Heart right ventricle (tissue), 16 donors: ENCODE data around the gene PARP3. TPM values are rescaled to one million over a fixed set of nuclear protein-coding genes. Genes with fewer than 3 reads are reported as not detected.
"Not testable (repeated sequence)": the region's sequence is repeated elsewhere in the genome, so short reads cannot be mapped to it uniquely, and the experiment has no call there.

Experiments
- ATAC-seq, 8 donors: fragments of 200-7000 bp; cut with Tn5 transposase; one replicate each; pipeline ENCODE4 v1.9.1; 2020; ENCODE audit warnings: mild to moderate bottlenecking in 8 of 8, moderate library complexity in 8 of 8, moderate number of reproducible peaks in 1 of 8
- DNase-seq, 2 donors: peaks; one replicate each; pipeline ENCODE4 v3.0.0-alpha.2; 2020
- H3K27ac ChIP-seq, 10 donors: fragments of 200-600 bp; sonication (generic) in 2 of 10; one replicate each; pipeline versions ENCODE4 v1.5.0 to v1.8.0; 2020 to 2022; ENCODE audit warnings: mild to moderate bottlenecking in 3 of 10
- H3K27me3 ChIP-seq, 7 donors: fragments of 200-600 bp; one replicate each; pipeline ENCODE4 v1.8.0; 2021 to 2022; ENCODE audit warnings: mild to moderate bottlenecking in 2 of 7
- H3K36me3 ChIP-seq, 9 donors: fragments of 200-600 bp; sonication (generic) in 1 of 9; one replicate each; pipeline versions ENCODE4 v1.5.0 to v1.8.0; 2020 to 2022; ENCODE audit warnings: mild to moderate bottlenecking in 2 of 9
- H3K4me1 ChIP-seq, 9 donors: fragments of 200-600 bp; sonication (generic) in 1 of 9; one replicate each; pipeline versions ENCODE4 v1.5.0 to v1.8.0; 2020 to 2022; ENCODE audit warnings: mild to moderate bottlenecking in 4 of 9
- H3K4me3 ChIP-seq, 10 donors: fragments of 200-600 bp; sonication (generic) in 2 of 10; one replicate each; pipeline versions ENCODE4 v1.5.0 to v1.8.0; 2020 to 2022; ENCODE audit warnings: mild to moderate bottlenecking in 7 of 10, moderate library complexity in 2 of 10
- H3K9me3 ChIP-seq, 11 donors: fragments of 200-600 bp in 10 of 11; sonication (generic) in 2 of 11; one replicate each; pipeline versions ENCODE4 v1.5.0 to v1.8.0; 2013 to 2022; ENCODE audit warnings: mild to moderate bottlenecking in 2 of 11, control low read depth in 1 of 11, moderate library complexity in 1 of 11
- CTCF ChIP-seq, 9 donors: fragments of 200-600 bp; sonication (generic) in 2 of 9; IDR thresholded peaks; one replicate each; pipeline versions ENCODE4 v1.5.0 to v1.8.0; 2021 to 2022; ENCODE audit warnings: antibody characterized with exemption in 9 of 9, mild to moderate bottlenecking in 5 of 9, moderate library complexity in 1 of 9
- WGBS, 2 donors: extraction: QIAGEN DNeasy Blood & Tissue Kit; methylation state at CpG; one replicate each; pipeline ENCODE4 v1.1.7; 2013; ENCODE audit warnings: inconsistent platforms in 1 of 2; 5-methylcytosine and 5-hydroxymethylcytosine counted together
- intact Hi-C, 10 donors: fragments of 100-400 bp; cut with DNase I; formaldehyde crosslinking; loops; one replicate each; pipeline versions ENCODE4 v1.11.1 to v1.14.2; 2022
- polyA plus RNA-seq, 2 donors: library from polyadenylated mRNA; stranded (reverse); fragments of 200-250 nt; gene quantifications; one replicate each; pipeline ENCODE4 v1.2.3, GENCODE V29; 2013
- total RNA-seq, 10 donors: library from RNA; stranded (reverse); fragmentation: NEBNext Ultra II Directional in 3 of 10; extraction: Animal tissue kit (Norgen Biotek cat#: 25700) in 3 of 10; gene quantifications; one replicate each; pipeline versions ENCODE4 v1.2.1 to v1.2.4, GENCODE V29; 2021 to 2023
- donor health status: Arrhythmogenic right ventricular cardiomyopathy.
- donor health status: ischemic (EF 13 %, LVEDD 7.1; RV severe dilation, severe dysfunction).
- donor health status: healthy with polysubstance abuse.
- donor health status: DM: no; HTN: yes; CAD: no.
- donor health status: DM: no; HTN: no; CAD: no.
- donor health status: ischemic (EF 25% LVEDD 6.9; RV normal size, moderate dysfunction).
- donor health status: ischemic (EF 25% LVEDD 5.7; RV mildly dilated, moderate dysfunction).
- donor health status: healthy.
- donor health status: DM: yes; HTN: yes; CAD: no.
- donor health status: Ischemic cardiomyopathy.
- donor health status: ischemic (EF 35%, LVEDD 5.7; RV mildly dilated, moderate dysfunction).
- donor health status: nonischemic (EF 11% LVEDD 7.7; RV severe dilation, severe dysfunction).
- donor health status: DM: yes; HTN: yes; CAD: no.
- donor health status: PGD.
- donor health status: ischemic (EF 29% LVEDD 5.4; RV normal size, mild dysfunction).
- donor health status: nonischemic (EF 23%, LVEDD 6.1; RV moderate dilation, normal function).

The PARP3 gene
- total and polyA plus RNA-seq, 12 donors: 7.0 to 34.5 (median 16.6) TPM

GRCh38 chr3:51985063-51985462 is 42.9 kb downstream of the PARP3 start:
- no peak for TF ChIP-seq CTCF (IDR thresholded peaks at IDR 0.05)
- H3K9me3 ChIP-seq: no peaks in the 10 kb centered on the region
- DNase-seq (no peak), ATAC-seq (no peak)
- intact Hi-C loops: no loop called here
- H3K27ac ChIP-seq: no peak overlapping the region
- peaks cover 9 to 49% (median 37%) of the 10 kb centered on the region in 9 donors for H3K4me1 ChIP-seq
- H3K4me3 ChIP-seq: no peak overlapping the region
- peaks cover 0 to 4% (median 0%) of the 10 kb centered on the region in 9 donors for H3K36me3 ChIP-seq
- WGBS, 2 donors: 86 to 93% methylated on average over 6 of the region's 6 CpGs
- no peaks in the 10 kb centered on the region for H3K27me3 ChIP-seq

GRCh38 chr3:51986010-51986947 is 44.1 kb downstream of the PARP3 start:
- no peak overlapping the region for H3K4me3 ChIP-seq
- no peak for TF ChIP-seq CTCF (IDR thresholded peaks at IDR 0.05)
- H3K27ac ChIP-seq: no peak overlapping the region
- peaks cover 0 to 3% (median 0%) of the 10 kb centered on the region in 9 donors for H3K36me3 ChIP-seq
- H3K4me1 ChIP-seq: peaks cover 9 to 50% (median 33%) of the 10 kb centered on the region in 9 donors
- H3K27me3 ChIP-seq: no peaks in the 10 kb centered on the region
- no peaks in the 10 kb centered on the region for H3K9me3 ChIP-seq
- intact Hi-C loops: no loop called here
- ATAC-seq (no peak), DNase-seq (no peak)
- WGBS, 2 donors: 84 to 90% methylated on average over 12 of the region's 12 CpGs

- no peak for DNase-seq
- H3K27me3 ChIP-seq: no peaks in the 10 kb centered on the region
- no peak for ATAC-seq
- H3K9me3 ChIP-seq: no peaks in the 10 kb centered on the region
- intact Hi-C loops: no loop called here
- 93 to 94% methylated on average over 7 of the region's 7 CpGs for WGBS, 2 donors
- peaks cover 9 to 37% (median 21%) of the 10 kb centered on the region in 9 donors for H3K4me1 ChIP-seq
- no peak overlapping the region for H3K27ac ChIP-seq
- no peak overlapping the region for H3K4me3 ChIP-seq
- peaks cover 0 to 16% (median 0%) of the 10 kb centered on the region in 9 donors for H3K36me3 ChIP-seq
- TF ChIP-seq CTCF (IDR thresholded peaks at IDR 0.05): no peak
Measured at GRCh38 chr3:51987568-51987967, 45.4 kb downstream of the PARP3 start.

- Histone ChIP-seq H3K4me3 (no peak overlapping the region), H3K4me1 (peaks cover 8 to 34% (median 22%) of the 10 kb centered on the region in 9 donors), H3K9me3 (no peaks in the 10 kb centered on the region), H3K27me3 (no peaks in the 10 kb centered on the region), H3K36me3 (peaks cover 0 to 26% (median 3%) of the 10 kb centered on the region in 9 donors), H3K27ac (peak overlapping the region in 1 of 10 donors; percentile 35)
- TF ChIP-seq CTCF (IDR thresholded peaks at IDR 0.05): no peak
- 81 to 83% methylated on average over 15 of the region's 15 CpGs for WGBS, 2 donors
- no peak for ATAC-seq
- intact Hi-C loops: no loop called here
- no peak for DNase-seq
Measured at GRCh38 chr3:51988286-51989146, 46.4 kb downstream of the PARP3 start.

GRCh38 chr3:51990501-51990971 is 48.4 kb downstream of the PARP3 start:
- Histone ChIP-seq H3K27ac (peak overlapping the region in 1 of 10 donors; percentile 51), H3K4me1 (peaks cover 5 to 39% (median 28%) of the 10 kb centered on the region in 9 donors), H3K36me3 (peaks cover 0 to 41% (median 16%) of the 10 kb centered on the region in 9 donors)
- not testable (repeated sequence) for DNase-seq, H3K4me3 ChIP-seq, ATAC-seq, H3K27me3 ChIP-seq, H3K9me3 ChIP-seq
- 73 to 77% methylated on average over 38 of the region's 38 CpGs for WGBS, 2 donors
- intact Hi-C loops: loop anchor here in 1 of 10 donors (10.0 kb wide), 1 partner anchor 294 kb away; the partner anchor contains the start of gene GLYCTK
